ENCODE results near the gene EXOC3L4.
"Not testable (repeated sequence)": the region's sequence is repeated elsewhere in the genome, so short reads cannot be mapped to it uniquely, and the experiment has no call there.

DNA sequence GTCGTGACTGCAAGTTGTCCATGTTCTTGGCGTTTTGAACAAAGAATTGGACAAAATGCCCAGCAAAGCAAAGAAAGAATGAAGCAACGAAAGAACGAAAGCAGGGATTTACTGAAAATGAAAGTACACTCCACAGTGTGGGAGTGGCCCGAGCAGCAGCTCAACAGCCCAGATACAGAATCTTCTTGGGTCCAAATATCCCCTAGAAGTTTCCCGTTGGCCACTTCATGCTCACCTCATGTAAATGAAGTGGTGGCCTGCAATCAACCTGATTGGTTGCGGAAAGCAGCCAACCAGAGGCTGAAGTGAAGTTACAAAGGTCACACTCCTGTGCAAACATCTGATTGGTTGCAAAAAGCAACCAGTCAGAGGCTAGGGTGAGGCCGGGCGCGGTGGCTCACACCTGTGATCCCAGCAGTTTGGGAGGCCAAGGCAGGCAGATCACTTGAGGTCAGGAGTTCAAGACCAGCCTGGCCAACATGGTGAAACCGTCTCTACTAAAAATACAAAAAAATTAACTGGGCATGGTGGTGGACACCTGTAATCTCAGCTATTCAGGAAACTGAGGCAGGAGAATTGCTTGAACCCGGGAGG lies 20.7 kb downstream of the EXOC3L4 start:
- TF ChIP-seq, protein P1, sequence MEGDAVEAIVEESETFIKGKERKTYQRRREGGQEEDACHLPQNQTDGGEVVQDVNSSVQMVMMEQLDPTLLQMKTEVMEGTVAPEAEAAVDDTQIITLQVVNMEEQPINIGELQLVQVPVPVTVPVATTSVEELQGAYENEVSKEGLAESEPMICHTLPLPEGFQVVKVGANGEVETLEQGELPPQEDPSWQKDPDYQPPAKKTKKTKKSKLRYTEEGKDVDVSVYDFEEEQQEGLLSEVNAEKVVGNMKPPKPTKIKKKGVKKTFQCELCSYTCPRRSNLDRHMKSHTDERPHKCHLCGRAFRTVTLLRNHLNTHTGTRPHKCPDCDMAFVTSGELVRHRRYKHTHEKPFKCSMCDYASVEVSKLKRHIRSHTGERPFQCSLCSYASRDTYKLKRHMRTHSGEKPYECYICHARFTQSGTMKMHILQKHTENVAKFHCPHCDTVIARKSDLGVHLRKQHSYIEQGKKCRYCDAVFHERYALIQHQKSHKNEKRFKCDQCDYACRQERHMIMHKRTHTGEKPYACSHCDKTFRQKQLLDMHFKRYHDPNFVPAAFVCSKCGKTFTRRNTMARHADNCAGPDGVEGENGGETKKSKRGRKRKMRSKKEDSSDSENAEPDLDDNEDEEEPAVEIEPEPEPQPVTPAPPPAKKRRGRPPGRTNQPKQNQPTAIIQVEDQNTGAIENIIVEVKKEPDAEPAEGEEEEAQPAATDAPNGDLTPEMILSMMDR (IDR thresholded peaks at IDR 0.05), result not testable (repeated sequence)
- not testable (repeated sequence) for TF ChIP-seq ZFX (IDR thresholded peaks at IDR 0.05; ENCODE audit: borderline replicate concordance)
